HepG2 (cell line): Measurements from ENCODE around the gene HTR4. TPM values are rescaled to one million over a fixed set of nuclear protein-coding genes. Genes with fewer than 3 reads are reported as not detected.

ENCODE experiments used
- ATAC-seq: fragments of 200-7000 bp; cut with Tn5 transposase; 3 replicates; pipeline ENCODE4 v1.9.1; 2020; ENCODE audit warnings: mild to moderate bottlenecking, moderate library complexity
- BruUV-seq: library from RNA; stranded (reverse); fragments of 400-500 nt; replicated peaks from 2 replicates; lab custom pipeline; 2021; lab: Mats Ljungman, UMichigan
- CTCF ChIA-PET: fragments of 300-600 bp; formaldehyde crosslinking; extraction: SDS; loops from one replicate; lab custom pipeline; 2021; ENCODE audit warnings: low total read pairs, inconsistent platforms, low intra/inter-chr PET ratio; lab: Yijun Ruan, JAX
- POLR2A ChIA-PET: fragments of 350-600 bp; sonication (Branson Sonifier 250); formaldehyde crosslinking; loops from one replicate; lab custom pipeline; 2020; ENCODE audit warnings: antibody characterized with exemption, inconsistent platforms; lab: Yijun Ruan, JAX
- DNase-seq: peaks from one replicate; pipeline ENCODE4 v3.0.0-alpha.2; 2015; ENCODE audit warnings: low spot score
- FAIRE-seq: peaks from 3 replicates; lab custom pipeline; 2011; peaks lifted over from hg19 to GRCh38; lab: Jason Lieb, UNC
- H2AFZ ChIP-seq: one replicate; pipeline ENCODE4 v1.6.1; 2011; ENCODE audit warnings: low read length, inconsistent platforms
- H3K27ac ChIP-seq: fragments of 300-600 bp; 3 replicates; pipeline ENCODE4 v1.8.0; 2011; ENCODE audit warnings: mixed run types, mild to moderate bottlenecking, mixed read lengths, low read length, inconsistent platforms; ENCODE audit not compliant: insufficient read depth; ENCODE audit errors: extremely low read length
- H3K27me3 ChIP-seq, 2 experiments: fragments of 200-600 bp in 1 of 2; 2 replicates in 1 of 2; 3 replicates in 1 of 2; pipeline versions ENCODE4 v1.6.0 to v1.8.0; 2011; ENCODE audit warnings: low read length in 2 of 2, mild to moderate bottlenecking in 2 of 2, moderate library complexity in 2 of 2, inconsistent platforms in 1 of 2; ENCODE audit not compliant: insufficient read depth in 2 of 2, control insufficient read depth in 1 of 2
- H3K36me3 ChIP-seq, 2 experiments: fragments of 200-600 bp in 1 of 2; replicated peaks in 1 of 2; 2 replicates in 1 of 2; 3 replicates in 1 of 2; pipeline versions ENCODE4 v1.5.1 to v1.8.0; 2011; ENCODE audit warnings: low read length in 2 of 2, inconsistent platforms in 1 of 2; ENCODE audit not compliant: insufficient read depth in 2 of 2, control insufficient read depth in 1 of 2
- H3K4me1 ChIP-seq: 2 replicates; pipeline ENCODE4 v1.5.1; 2012; ENCODE audit warnings: low read length, inconsistent platforms; ENCODE audit not compliant: insufficient read depth
- H3K4me2 ChIP-seq: 2 replicates; pipeline ENCODE4 v1.6.0; 2011; ENCODE audit warnings: low read depth, low read length, inconsistent platforms
- H3K4me3 ChIP-seq, 3 experiments: fragments of 200-600 bp in 1 of 3; sonication (generic), shearing (Covaris generic) in 1 of 3; replicated peaks in 1 of 3; 2 replicates each; pipeline ENCODE4 v1.5.1; 2011 to 2016; ENCODE audit warnings: low read length in 3 of 3, inconsistent platforms in 2 of 3, low read depth in 2 of 3, mild to moderate bottlenecking in 2 of 3, control low read depth in 1 of 3, mixed read lengths in 1 of 3; ENCODE audit not compliant: insufficient read depth in 1 of 3
- H3K79me2 ChIP-seq: one replicate; pipeline ENCODE4 v1.6.1; 2011; ENCODE audit warnings: low read length, inconsistent platforms; ENCODE audit not compliant: insufficient read depth
- H3K9ac ChIP-seq: 2 replicates; pipeline ENCODE4 v1.6.0; 2011; ENCODE audit warnings: mild to moderate bottlenecking, low read depth, low read length, inconsistent platforms; ENCODE audit not compliant: insufficient read depth
- H3K9me3 ChIP-seq: 2 replicates; pipeline ENCODE4 v1.5.1; 2012; ENCODE audit warnings: mild to moderate bottlenecking, low read length
- H4K20me1 ChIP-seq: 2 replicates; pipeline ENCODE4 v1.6.0; 2011; ENCODE audit warnings: inconsistent platforms, mild to moderate bottlenecking, low read length, moderate library complexity; ENCODE audit not compliant: insufficient read depth
- E2F5 ChIP-seq: sonication (generic); formaldehyde crosslinking; conservative IDR thresholded peaks from 2 replicates; pipeline ENCODE4 v1.4.0; 2020; ENCODE audit warnings: missing genetic modification reagents
- MAZ ChIP-seq, 2 experiments: sonication (generic) in 1 of 2; formaldehyde crosslinking in 1 of 2; IDR thresholded peaks; 2 replicates each; pipeline versions ENCODE4 v1.5.0 to v1.6.1; 2012 to 2020; ENCODE audit warnings: low read depth in 2 of 2, mild to moderate bottlenecking in 2 of 2, borderline replicate concordance in 1 of 2, improper control_type of control experiment in 1 of 2, low read length in 1 of 2, missing genetic modification reagents in 1 of 2, moderate library complexity in 1 of 2
- NONO ChIP-seq, 2 experiments: fragments of 450-650 bp in 1 of 2; sonication (generic) in 1 of 2; formaldehyde crosslinking in 1 of 2; IDR thresholded peaks in 1 of 2; conservative IDR thresholded peaks in 1 of 2; 2 replicates each; pipeline versions ENCODE4 v1.6.1 to v1.8.0; 2017 to 2022; ENCODE audit warnings: mild to moderate bottlenecking in 1 of 2, missing genetic modification reagents in 1 of 2, moderate library complexity in 1 of 2
- RBAK ChIP-seq: sonication (generic); formaldehyde crosslinking; IDR thresholded peaks from 2 replicates; pipeline ENCODE4 v1.5.1; 2020; ENCODE audit warnings: mild to moderate bottlenecking, missing genetic modification reagents
- SMAD1 ChIP-seq: sonication (generic); formaldehyde crosslinking; IDR thresholded peaks from 2 replicates; pipeline ENCODE4 v1.4.0; 2020; ENCODE audit warnings: missing genetic modification reagents, low read depth, mild to moderate bottlenecking, borderline replicate concordance
- TFDP1 ChIP-seq: IDR thresholded peaks from 2 replicates; pipeline ENCODE4 v1.6.1; 2016; ENCODE audit warnings: missing compliant biosample characterization, missing genetic modification reagents, borderline replicate concordance
- TP53 ChIP-seq: sonication (generic); formaldehyde crosslinking; conservative IDR thresholded peaks from 2 replicates; pipeline ENCODE4 v1.4.0; 2020; ENCODE audit warnings: missing genetic modification reagents
- TRAFD1 ChIP-seq: sonication (generic); formaldehyde crosslinking; IDR thresholded peaks from 2 replicates; pipeline ENCODE4 v1.5.1; 2020; ENCODE audit warnings: missing genetic modification reagents, mild to moderate bottlenecking, borderline replicate concordance
- ZBTB4 ChIP-seq: sonication (generic); formaldehyde crosslinking; IDR thresholded peaks from 2 replicates; pipeline ENCODE4 v1.4.0; 2020; ENCODE audit warnings: missing genetic modification reagents, mild to moderate bottlenecking, borderline replicate concordance
- ZNF276 ChIP-seq: sonication (generic); formaldehyde crosslinking; IDR thresholded peaks from 2 replicates; pipeline ENCODE4 v1.4.0; 2020; ENCODE audit warnings: mild to moderate bottlenecking, low read depth, missing genetic modification reagents
- ZNF382 ChIP-seq: sonication (generic); formaldehyde crosslinking; IDR thresholded peaks from 2 replicates; pipeline ENCODE4 v1.5.0; 2020; ENCODE audit warnings: missing genetic modification reagents, mild to moderate bottlenecking, borderline replicate concordance
- ZNF496 ChIP-seq: sonication (generic); formaldehyde crosslinking; IDR thresholded peaks from 2 replicates; pipeline ENCODE4 v1.8.1; 2023; ENCODE audit warnings: mild to moderate bottlenecking, moderate library complexity, missing genetic modification reagents; ENCODE audit not compliant: insufficient replicate concordance
- in situ Hi-C: cut with HindIII; loops from 2 replicates; pipeline ENCODE4 v1.10.0; 2017; ENCODE audit warnings: low pct_unique_long_range_greater_than_20kb; ENCODE audit not compliant: extremely low pct_ligation_motif_present
- intact Hi-C: fragments of 100-400 bp; cut with micrococcal nuclease; formaldehyde crosslinking; loops from one replicate; pipeline ENCODE4 v1.10.0; 2022; ENCODE audit not compliant: unreplicated experiment
- polyA plus RNA-seq, 8 experiments: library from polyadenylated mRNA; depleted of rRNA in 3 of 8; stranded (reverse) in 7 of 8; unstranded in 1 of 8; fragments of >200 nt; fragmentation: Illumina TruSeq in 4 of 8; extraction: Trizol in 4 of 8; gene quantifications; 2 replicates each; pipeline versions ENCODE4 v1.2.1 to v1.2.3, GENCODE V29; 2011 to 2016; ENCODE audit warnings: low read depth in 4 of 8, missing spikeins in 1 of 8, mixed read lengths in 1 of 8; ENCODE audit not compliant: insufficient read depth in 1 of 8
- total RNA-seq, 5 experiments: library from RNA; depleted of rRNA; stranded (reverse); fragments of >200 nt; fragmentation: Illumina TruSeq; extraction: Trizol; gene quantifications; 2 replicates each; pipeline ENCODE4 v1.2.3, GENCODE V29; 2016; ENCODE audit warnings: low read depth in 1 of 5

HTR4 gene
- total and polyA plus RNA-seq, 2 of the 13 experiments (the other 11 are each of a cell fraction or from before 2014, with no cell fraction given) = not detected

GRCh38 chr5:148484651-148485050 is 169.7 kb downstream of the HTR4 start:
- no peak for FAIRE-seq
- Histone ChIP-seq H2AFZ (no peak overlapping the region), H3K4me2 (no peak overlapping the region), H3K9ac (no peak overlapping the region), H3K79me2 (no peaks in the 10 kb centered on the region), H4K20me1 (no peaks in the 10 kb centered on the region), H3K27ac (no peak overlapping the region), H3K36me3 (no peaks in the 10 kb centered on the region), H3K4me1 (peaks cover 9% of the 10 kb centered on the region; the same call in 1 of the 2 replicates), H3K4me3 (no peak overlapping the region), H3K9me3 (no peaks in the 10 kb centered on the region), H3K27me3 (no peaks in the 10 kb centered on the region)
- ChIA-PET CTCF (no interaction called here), POLR2A (no interaction called here)
- TF ChIP-seq RBAK (no peak), TP53 (no peak), TRAFD1 (CRISPR knock-in tag) (no peak), ZBTB4 (CRISPR knock-in tag) (no peak), ZNF496 (no peak), ZNF276 (CRISPR knock-in tag) (no peak), E2F5 (CRISPR knock-in tag) (no peak), ZNF382 (CRISPR knock-in tag) (no peak), SMAD1 (CRISPR knock-in tag) (no peak), NONO (IDR thresholded peaks at IDR 0.05) (no peak), NONO (CRISPR knock-in tag; conservative IDR thresholded peaks at IDR 0.05) (no peak), MAZ (IDR thresholded peaks at IDR 0.05; ENCODE audit: borderline replicate concordance, low read depth, low read length) (no peak), MAZ (CRISPR knock-in tag; IDR thresholded peaks at IDR 0.05; ENCODE audit: low read depth) (no peak), TFDP1 (CRISPR knock-in tag) (no peak)
- in situ Hi-C loops (no loop called here), intact Hi-C loops (loop anchor here (5.0 kb wide), 1 partner anchor 307 kb away; no protein-coding TSS in a partner anchor)
- no peak for DNase-seq
- no TSS peak for BruUV-seq
- no peak for ATAC-seq
